CD8-positive, alpha-beta memory T cell (primary cell): ENCODE measurements around the gene DOK5. TPM values are rescaled to one million over a fixed set of nuclear protein-coding genes. Genes with fewer than 3 reads are reported as not detected.

Source experiments
- CTCF ChIA-PET: fragments of 350-600 bp; sonication (Branson Sonifier 250); formaldehyde crosslinking; loops from one replicate; lab custom pipeline; 2021; ENCODE audit warnings: antibody characterized with exemption; lab: Charles Lee
- POLR2A ChIA-PET: fragments of 350-600 bp; sonication (Branson Sonifier 250); formaldehyde crosslinking; loops from one replicate; lab custom pipeline; 2021; ENCODE audit warnings: antibody characterized with exemption; lab: Charles Lee
- DNase-seq, 5 donors: peaks; one replicate each; pipeline versions ENCODE4 v3.0.0 to v3.0.0-alpha.2; 2020 to 2022; ENCODE audit warnings: mixed read lengths in 1 of 5
- H3K27ac ChIP-seq: one replicate; pipeline ENCODE4 v1.7.0; 2013; ENCODE audit warnings: low read depth, mild to moderate bottlenecking, low read length, moderate library complexity
- H3K27me3 ChIP-seq: 2 replicates; pipeline ENCODE4 v1.7.0; 2013; ENCODE audit warnings: low read length, mild to moderate bottlenecking; ENCODE audit not compliant: insufficient read depth, poor library complexity, severe bottlenecking
- H3K36me3 ChIP-seq: 2 replicates; pipeline ENCODE4 v1.7.0; 2013; ENCODE audit warnings: mild to moderate bottlenecking, low read length, moderate library complexity; ENCODE audit not compliant: insufficient read depth
- H3K4me1 ChIP-seq: 2 replicates; pipeline ENCODE4 v1.7.0; 2013; ENCODE audit warnings: mild to moderate bottlenecking, low read length, moderate library complexity; ENCODE audit not compliant: insufficient read depth
- H3K4me3 ChIP-seq: 2 replicates; pipeline ENCODE4 v1.7.0; 2013; ENCODE audit warnings: mild to moderate bottlenecking, low read length
- H3K9me3 ChIP-seq: 2 replicates; pipeline ENCODE4 v1.7.0; 2013; ENCODE audit warnings: mild to moderate bottlenecking, low read length
- H3K27ac Mint-ChIP-seq, 8 donors: one replicate each; pipeline ENCODE4 v1.8.0; 2020 to 2021; ENCODE audit warnings: mixed read lengths in 8 of 8, mild to moderate bottlenecking in 6 of 8, inconsistent platforms in 3 of 8, moderate library complexity in 3 of 8
- H3K27me3 Mint-ChIP-seq, 2 donors: one replicate each; pipeline ENCODE4 v1.8.0; 2020 to 2021; ENCODE audit warnings: mixed read lengths in 2 of 2, mild to moderate bottlenecking in 1 of 2, moderate library complexity in 1 of 2
- H3K36me3 Mint-ChIP-seq, 3 donors: one replicate each; pipeline ENCODE4 v1.8.0; 2020 to 2021; ENCODE audit warnings: mixed read lengths in 3 of 3, inconsistent platforms in 1 of 3, mild to moderate bottlenecking in 1 of 3
- H3K4me1 Mint-ChIP-seq, 3 donors: one replicate each; pipeline ENCODE4 v1.8.0; 2020 to 2021; ENCODE audit warnings: mixed read lengths in 3 of 3, inconsistent platforms in 1 of 3, mild to moderate bottlenecking in 1 of 3
- H3K4me3 Mint-ChIP-seq, 7 donors: one replicate each; pipeline ENCODE4 v1.8.0; 2020 to 2021; ENCODE audit warnings: mixed read lengths in 7 of 7, mild to moderate bottlenecking in 6 of 7, moderate library complexity in 4 of 7, inconsistent platforms in 2 of 7
- H3K9me3 Mint-ChIP-seq, 5 donors: one replicate each; pipeline ENCODE4 v1.8.0; 2020 to 2022; ENCODE audit warnings: mixed read lengths in 5 of 5, mild to moderate bottlenecking in 3 of 5, moderate library complexity in 2 of 5, inconsistent platforms in 1 of 5
- polyA plus RNA-seq: library from polyadenylated mRNA; unstranded; fragments of 300-500 nt; fragmentation: Illumina TruSeq; gene quantifications from one replicate; pipeline ENCODE4 v1.2.3, GENCODE V29; 2021
- total RNA-seq, 2 experiments: library from RNA; stranded (reverse); gene quantifications; one replicate each; pipeline ENCODE4 v1.2.3, GENCODE V29; 2021

Gene DOK5
- total and polyA plus RNA-seq, 3 experiments from 2014 or later = 4.8 to 5.1 TPM; not detected in 1

GRCh38 chr20:54464003-54464402, 11.4 kb upstream of the DOK5 start:
- no peaks in the 10 kb centered on the region for H3K4me1 Mint-ChIP-seq
- no peaks in the 10 kb centered on the region for H3K27me3 ChIP-seq
- H3K4me1 ChIP-seq = no peaks in the 10 kb centered on the region
- H3K27ac ChIP-seq = no peak overlapping the region
- no peak overlapping the region for H3K4me3 Mint-ChIP-seq
- peaks cover 0 to 4% of the 10 kb centered on the region in 2 donors for H3K27me3 Mint-ChIP-seq
- ChIA-PET POLR2A (no interaction called here), CTCF (no interaction called here)
- no peaks in the 10 kb centered on the region for H3K9me3 Mint-ChIP-seq
- H3K27ac Mint-ChIP-seq = no peak overlapping the region
- no peak overlapping the region for H3K4me3 ChIP-seq
- no peaks in the 10 kb centered on the region for H3K9me3 ChIP-seq
- no peaks in the 10 kb centered on the region for H3K36me3 ChIP-seq
- no peaks in the 10 kb centered on the region for H3K36me3 Mint-ChIP-seq
- DNase-seq = no peak

- H3K27ac ChIP-seq = no peak overlapping the region
- Mint-ChIP-seq H3K4me1 (no peaks in the 10 kb centered on the region), H3K9me3 (no peaks in the 10 kb centered on the region), H3K27me3 (no peaks in the 10 kb centered on the region), H3K4me3 (no peak overlapping the region), H3K27ac (no peak overlapping the region), H3K36me3 (no peaks in the 10 kb centered on the region)
- no peaks in the 10 kb centered on the region for H3K4me1 ChIP-seq
- H3K4me3 ChIP-seq = no peak overlapping the region
- no peak for DNase-seq
- no peaks in the 10 kb centered on the region for H3K27me3 ChIP-seq
- CTCF ChIA-PET = no interaction called here
- POLR2A ChIA-PET = no interaction called here
- H3K36me3 ChIP-seq = no peaks in the 10 kb centered on the region
- H3K9me3 ChIP-seq = no peaks in the 10 kb centered on the region
Observed at GRCh38 chr20:54466127-54466526, 9.3 kb upstream of the DOK5 start.

GRCh38 chr20:54467622-54468021, 7.8 kb upstream of the DOK5 start:
- POLR2A ChIA-PET = no interaction called here
- H3K9me3 ChIP-seq = no peaks in the 10 kb centered on the region
- H3K4me3 Mint-ChIP-seq = no peak overlapping the region
- H3K27ac Mint-ChIP-seq = no peak overlapping the region
- CTCF ChIA-PET = no interaction called here
- no peaks in the 10 kb centered on the region for H3K27me3 ChIP-seq
- H3K27me3 Mint-ChIP-seq = no peaks in the 10 kb centered on the region
- no peaks in the 10 kb centered on the region for H3K36me3 ChIP-seq
- H3K9me3 Mint-ChIP-seq = no peaks in the 10 kb centered on the region
- H3K27ac ChIP-seq = no peak overlapping the region
- no peaks in the 10 kb centered on the region for H3K36me3 Mint-ChIP-seq
- no peaks in the 10 kb centered on the region for H3K4me1 Mint-ChIP-seq
- DNase-seq = no peak
- H3K4me1 ChIP-seq = no peaks in the 10 kb centered on the region
- no peak overlapping the region for H3K4me3 ChIP-seq

- ChIA-PET POLR2A (no interaction called here), CTCF (no interaction called here)
- Mint-ChIP-seq H3K9me3 (no peaks in the 10 kb centered on the region), H3K27me3 (no peaks in the 10 kb centered on the region), H3K27ac (no peak overlapping the region), H3K4me1 (no peaks in the 10 kb centered on the region), H3K36me3 (no peaks in the 10 kb centered on the region), H3K4me3 (no peak overlapping the region)
- H3K27ac ChIP-seq = no peak overlapping the region
- no peaks in the 10 kb centered on the region for H3K4me1 ChIP-seq
- H3K36me3 ChIP-seq = no peaks in the 10 kb centered on the region
- DNase-seq = no peak
- H3K27me3 ChIP-seq = no peaks in the 10 kb centered on the region
- no peak overlapping the region for H3K4me3 ChIP-seq
- no peaks in the 10 kb centered on the region for H3K9me3 ChIP-seq
Observed at GRCh38 chr20:54468082-54468481, 7.3 kb upstream of the DOK5 start.

GRCh38 chr20:54469293-54469692, 6.1 kb upstream of the DOK5 start:
- Mint-ChIP-seq H3K27ac (no peak overlapping the region), H3K27me3 (peaks cover 0 to 8% of the 10 kb centered on the region in 2 donors), H3K9me3 (no peaks in the 10 kb centered on the region), H3K4me3 (no peak overlapping the region), H3K36me3 (no peaks in the 10 kb centered on the region), H3K4me1 (no peaks in the 10 kb centered on the region)
- Histone ChIP-seq H3K36me3 (no peaks in the 10 kb centered on the region), H3K27ac (no peak overlapping the region), H3K9me3 (no peaks in the 10 kb centered on the region), H3K27me3 (no peaks in the 10 kb centered on the region), H3K4me1 (no peaks in the 10 kb centered on the region), H3K4me3 (no peak overlapping the region)
- ChIA-PET POLR2A (no interaction called here), CTCF (no interaction called here)
- DNase-seq = no peak

GRCh38 chr20:54469952-54470351, 5.4 kb upstream of the DOK5 start:
- H3K27me3 Mint-ChIP-seq = peaks cover 3 to 15% of the 10 kb centered on the region in 2 donors
- POLR2A ChIA-PET = no interaction called here
- peaks cover 0 to 1% (median 0%) of the 10 kb centered on the region in 5 donors for H3K9me3 Mint-ChIP-seq
- no peaks in the 10 kb centered on the region for H3K4me1 ChIP-seq
- no peak overlapping the region for H3K27ac ChIP-seq
- CTCF ChIA-PET = no interaction called here
- DNase-seq = no peak
- H3K4me3 Mint-ChIP-seq = no peak overlapping the region
- H3K4me1 Mint-ChIP-seq = no peaks in the 10 kb centered on the region
- H3K9me3 ChIP-seq = no peaks in the 10 kb centered on the region
- H3K4me3 ChIP-seq = no peak overlapping the region
- H3K27me3 ChIP-seq = peaks cover 4% of the 10 kb centered on the region
- no peaks in the 10 kb centered on the region for H3K36me3 ChIP-seq
- H3K36me3 Mint-ChIP-seq = no peaks in the 10 kb centered on the region
- H3K27ac Mint-ChIP-seq = no peak overlapping the region

- Histone ChIP-seq H3K36me3 (no peaks in the 10 kb centered on the region), H3K27ac (no peak overlapping the region), H3K27me3 (peaks cover 4% of the 10 kb centered on the region), H3K4me1 (no peaks in the 10 kb centered on the region), H3K9me3 (no peaks in the 10 kb centered on the region), H3K4me3 (no peak overlapping the region)
- peaks cover 0 to 1% (median 0%) of the 10 kb centered on the region in 5 donors for H3K9me3 Mint-ChIP-seq
- no peaks in the 10 kb centered on the region for H3K4me1 Mint-ChIP-seq
- no peak overlapping the region for H3K27ac Mint-ChIP-seq
- POLR2A ChIA-PET = no interaction called here
- CTCF ChIA-PET = no interaction called here
- no peak overlapping the region for H3K4me3 Mint-ChIP-seq
- peaks cover 4 to 16% of the 10 kb centered on the region in 2 donors for H3K27me3 Mint-ChIP-seq
- H3K36me3 Mint-ChIP-seq = no peaks in the 10 kb centered on the region
- no peak for DNase-seq
Observed at GRCh38 chr20:54470697-54471096, 4.7 kb upstream of the DOK5 start.

- Mint-ChIP-seq H3K9me3 (peaks cover 0 to 11% (median 0%) of the 10 kb centered on the region in 5 donors), H3K4me3 (no peak overlapping the region), H3K4me1 (no peaks in the 10 kb centered on the region), H3K27me3 (peaks cover 21 to 35% of the 10 kb centered on the region in 2 donors), H3K36me3 (no peaks in the 10 kb centered on the region), H3K27ac (no peak overlapping the region)
- Histone ChIP-seq H3K9me3 (no peaks in the 10 kb centered on the region), H3K4me3 (no peak overlapping the region), H3K27ac (no peak overlapping the region), H3K4me1 (no peaks in the 10 kb centered on the region), H3K27me3 (peaks cover 9% of the 10 kb centered on the region), H3K36me3 (no peaks in the 10 kb centered on the region)
- ChIA-PET POLR2A (no interaction called here), CTCF (no interaction called here)
- no peak for DNase-seq
Observed at GRCh38 chr20:54472607-54473006, 2.8 kb upstream of the DOK5 start.

GRCh38 chr20:54473340-54473739, 2.1 kb upstream of the DOK5 start:
- Histone ChIP-seq H3K9me3 (no peaks in the 10 kb centered on the region), H3K36me3 (no peaks in the 10 kb centered on the region), H3K4me3 (no peak overlapping the region), H3K27ac (no peak overlapping the region), H3K27me3 (peaks cover 9% of the 10 kb centered on the region), H3K4me1 (no peaks in the 10 kb centered on the region)
- ChIA-PET CTCF (no interaction called here), POLR2A (no interaction called here)
- no peak overlapping the region for H3K4me3 Mint-ChIP-seq
- no peak overlapping the region for H3K27ac Mint-ChIP-seq
- H3K9me3 Mint-ChIP-seq = peaks cover 0 to 11% (median 0%) of the 10 kb centered on the region in 5 donors
- peaks cover 21 to 42% of the 10 kb centered on the region in 2 donors for H3K27me3 Mint-ChIP-seq
- H3K36me3 Mint-ChIP-seq = no peaks in the 10 kb centered on the region
- no peaks in the 10 kb centered on the region for H3K4me1 Mint-ChIP-seq
- no peak for DNase-seq
